NCI-H1417 (cell line): ENCODE measurements around the gene RNF227.
"Not testable (repeated sequence)": the region's sequence is repeated elsewhere in the genome, so short reads cannot be mapped to it uniquely, and the experiment has no call there.

Experiments
- DNase-seq, 3 experiments: peaks; one replicate each; lab custom pipeline; 2025; lab: John Stamatoyannopoulos, UW

Gene RNF227

DNA sequence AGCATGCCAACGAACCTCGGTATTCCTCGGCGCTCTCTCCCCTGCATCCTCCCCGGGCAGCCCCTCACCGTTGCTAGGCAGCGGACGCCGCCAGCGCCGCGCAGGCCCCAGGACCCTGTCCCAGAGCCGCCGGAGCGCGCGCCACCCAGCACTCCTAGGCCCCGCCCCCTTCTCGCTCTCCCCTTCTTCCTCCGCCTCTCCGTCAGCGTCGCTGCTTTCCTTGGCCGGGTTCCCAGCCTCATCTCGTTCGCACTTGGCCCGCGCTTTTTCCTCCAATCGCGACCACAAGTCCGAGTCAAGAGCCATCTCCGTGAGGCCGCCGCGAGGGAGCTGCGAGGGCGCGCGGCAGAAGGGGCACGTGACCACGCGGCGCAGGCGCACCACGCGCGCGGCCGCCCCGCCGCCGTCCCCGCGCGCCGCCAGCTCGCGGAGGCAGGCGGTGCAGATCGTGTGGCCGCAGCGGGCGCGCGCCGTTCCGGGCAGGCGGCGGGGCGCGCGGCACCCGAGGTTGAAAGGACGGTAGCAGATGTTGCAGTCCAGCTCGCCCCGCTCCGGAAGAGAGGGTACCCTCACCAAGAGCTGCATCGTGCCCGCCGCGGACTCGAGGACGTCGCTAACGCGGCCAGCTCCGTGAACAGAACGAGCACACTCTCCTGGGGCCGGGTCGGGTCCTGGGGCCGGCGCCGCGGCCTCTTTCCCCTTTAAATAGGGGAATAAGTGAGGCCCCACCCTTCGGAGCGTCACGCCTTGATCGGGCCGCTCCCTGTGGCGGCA is at the start of gene RNF227:
Gene RNF227 (minus strand): TSS at position 679 of the 774 bp plus-strand sequence. CDS start 94 bp downstream, at position 585.
- peak; percentile 88 to 97 (median 94) for DNase-seq

DNA sequence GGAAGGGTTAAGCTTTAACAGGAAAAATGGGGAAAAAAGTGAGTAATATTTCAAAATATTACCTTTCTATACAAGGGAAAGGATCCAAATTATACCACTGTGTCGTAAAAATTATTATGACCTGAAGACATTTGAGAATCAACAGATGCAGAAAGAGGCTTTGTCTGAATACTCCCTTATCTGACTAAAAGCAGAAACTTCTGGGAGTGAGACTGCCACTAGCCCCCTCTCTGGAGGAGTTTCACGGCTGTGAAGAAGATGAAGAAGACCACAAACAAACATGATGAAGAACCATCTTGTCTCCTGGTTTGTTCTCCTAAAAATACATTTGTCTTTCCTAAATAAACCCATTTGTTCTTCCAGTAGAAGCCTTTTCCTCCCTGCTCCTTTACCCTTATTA is 45.3 kb upstream of the RNF227 start:
- no peak for DNase-seq

DNA sequence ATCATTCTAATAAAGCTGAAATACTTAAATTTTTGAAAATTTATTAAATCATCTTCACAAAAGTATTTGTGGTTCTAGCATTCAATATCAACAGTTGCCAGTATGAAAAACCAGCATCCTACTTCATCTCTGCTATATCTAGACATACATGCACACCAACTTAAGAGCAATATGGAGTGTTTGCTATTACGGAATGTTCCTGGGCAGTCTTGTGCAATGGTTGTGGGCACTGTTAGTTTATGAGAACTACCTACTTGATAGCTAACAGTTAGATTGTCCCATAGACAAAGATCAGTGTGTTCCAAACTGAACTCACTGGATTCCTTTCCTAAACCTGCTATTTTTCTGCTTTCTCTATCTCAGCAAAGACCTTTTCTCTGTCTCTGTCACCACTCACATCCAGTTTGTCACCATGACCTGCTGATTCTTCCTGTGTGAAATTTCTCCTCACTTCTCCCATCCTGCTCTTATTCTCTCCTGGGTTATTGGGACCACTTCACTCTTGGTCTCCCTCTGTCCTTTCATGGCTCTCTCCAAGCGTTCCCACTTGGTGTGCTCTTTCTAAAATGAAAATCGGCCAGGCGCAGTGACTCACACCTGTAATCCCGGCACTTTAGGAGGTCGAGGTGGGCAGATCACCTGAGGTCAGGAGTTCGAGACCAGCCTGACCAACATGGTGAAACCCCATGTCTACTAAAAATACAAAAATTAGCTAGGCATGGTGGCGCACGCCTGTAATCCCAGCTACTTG is 43.6 kb upstream of the RNF227 start:
- no peak for DNase-seq

DNA sequence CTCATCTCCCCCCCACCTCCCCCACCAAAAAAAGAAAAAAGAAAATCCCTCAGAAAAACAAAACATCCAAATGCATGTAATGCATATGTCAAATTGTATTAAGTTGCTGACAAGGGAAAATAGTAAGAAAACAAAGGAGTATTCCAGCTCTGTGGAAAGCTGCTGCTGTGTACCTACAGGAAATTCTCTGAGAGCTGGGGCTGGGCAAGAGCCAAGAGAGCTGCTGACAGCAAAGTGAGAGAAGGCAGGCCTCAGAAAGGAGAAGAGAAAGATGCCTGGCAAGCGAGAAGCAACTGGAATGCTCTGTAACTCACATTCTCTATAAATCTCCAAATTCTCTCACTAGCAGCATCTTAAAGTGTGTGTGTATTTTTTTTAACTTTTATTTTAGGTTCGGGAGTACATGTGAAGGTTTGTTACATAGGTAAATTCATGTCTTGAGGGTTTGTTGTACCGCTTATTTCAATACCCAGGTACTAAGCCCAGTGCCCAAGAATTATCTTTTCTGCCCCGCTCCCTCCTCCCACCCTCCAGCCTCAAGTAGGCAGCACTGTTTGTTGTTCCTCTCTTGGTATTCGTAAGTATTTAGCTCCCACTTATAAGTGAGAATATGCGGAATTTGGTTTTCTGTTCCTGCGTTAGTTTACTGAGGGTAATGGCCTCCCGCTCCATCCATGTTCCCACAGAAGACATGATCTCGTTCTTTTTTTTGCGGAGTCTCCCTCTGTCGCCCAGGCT is 40.3 kb upstream of the RNF227 start:
- DNase-seq, result no peak

DNA sequence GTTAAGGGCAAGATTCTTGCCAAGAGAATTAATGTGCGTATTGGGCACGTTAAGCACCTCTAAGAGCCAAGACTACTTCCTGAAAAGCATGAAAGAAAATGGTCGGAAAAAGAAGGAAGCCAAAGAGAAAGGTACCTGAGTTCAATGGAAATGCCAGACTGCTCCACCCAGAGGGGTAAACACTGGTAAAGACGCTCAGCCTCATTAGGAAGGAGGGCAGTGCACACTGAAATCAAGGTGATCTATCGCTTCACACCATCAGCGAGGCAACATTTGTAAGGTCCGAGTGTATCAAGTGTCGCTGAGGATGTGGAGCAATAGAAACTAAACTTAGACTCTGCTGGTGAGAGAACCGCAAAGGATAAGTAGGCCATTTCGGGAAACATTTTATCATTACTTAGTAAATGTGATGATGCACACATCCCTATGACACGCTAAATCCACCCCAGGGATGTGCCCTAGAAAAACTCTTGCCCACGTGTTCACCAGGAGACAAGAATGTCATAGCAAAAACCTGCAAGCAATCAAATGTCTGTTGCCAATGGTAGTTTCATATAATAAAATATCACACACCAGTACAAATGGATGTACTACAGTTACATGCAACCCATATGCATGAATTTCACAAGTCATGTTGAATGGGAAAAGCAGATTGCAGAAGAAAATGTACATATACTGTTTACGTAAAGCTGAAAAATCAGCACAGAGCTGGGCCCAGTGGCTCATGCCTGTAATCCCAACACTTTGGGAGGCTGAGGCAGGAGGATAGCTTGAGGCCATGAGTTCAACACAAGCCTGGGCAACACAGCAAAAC is 39.5 kb upstream of the RNF227 start:
- no peak for DNase-seq

DNA sequence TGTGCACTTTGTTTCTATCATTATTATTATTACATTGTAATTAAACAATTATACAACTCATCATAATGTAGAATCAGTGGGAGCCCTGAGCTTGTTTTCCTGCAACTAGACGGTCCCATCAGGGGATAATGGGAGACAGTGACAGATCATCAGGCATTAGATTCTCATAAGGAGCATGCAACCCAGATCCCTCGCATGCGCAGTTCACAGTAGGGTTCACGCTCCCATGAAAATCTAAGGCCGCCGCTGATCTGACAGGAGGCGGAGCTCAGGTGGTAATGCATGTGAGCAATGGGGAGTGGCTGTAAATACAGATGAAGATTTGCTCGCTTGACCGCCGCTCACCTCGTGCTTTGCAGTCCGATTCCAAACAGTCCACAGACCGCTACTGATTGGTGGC is 37.2 kb upstream of the RNF227 start:
- DNase-seq, result not testable (repeated sequence)

DNA sequence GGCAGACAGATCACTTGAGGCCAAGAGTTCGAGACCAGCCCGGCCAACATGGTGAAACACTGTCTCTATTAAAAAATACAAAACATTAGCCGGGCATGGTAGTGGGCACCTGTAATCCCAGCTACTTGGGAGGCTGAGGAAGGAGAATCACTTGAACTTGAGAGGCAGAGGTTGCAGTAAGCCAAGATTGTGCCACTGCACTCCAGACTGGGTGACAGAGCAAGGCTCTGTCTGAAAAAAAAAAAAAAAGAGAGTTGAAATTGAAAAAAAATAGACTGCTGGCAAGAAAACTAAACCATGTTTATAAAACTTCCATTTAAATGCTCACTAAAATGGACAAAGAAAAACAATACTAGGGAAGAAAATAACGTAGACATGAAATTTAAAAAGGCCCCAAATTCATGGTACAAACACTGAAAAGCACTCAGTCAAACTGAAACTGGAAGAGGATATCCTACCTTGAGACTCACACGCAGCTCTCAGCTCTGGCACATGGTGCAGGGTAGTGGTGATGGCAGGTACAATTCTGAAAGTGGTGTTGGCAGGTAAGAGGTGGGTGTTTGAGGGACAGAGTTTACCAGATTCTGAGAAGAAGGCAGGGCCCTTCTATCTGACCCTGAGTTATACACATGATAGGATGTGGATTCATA is 35.2 kb upstream of the RNF227 start:
- no peak for DNase-seq

DNA sequence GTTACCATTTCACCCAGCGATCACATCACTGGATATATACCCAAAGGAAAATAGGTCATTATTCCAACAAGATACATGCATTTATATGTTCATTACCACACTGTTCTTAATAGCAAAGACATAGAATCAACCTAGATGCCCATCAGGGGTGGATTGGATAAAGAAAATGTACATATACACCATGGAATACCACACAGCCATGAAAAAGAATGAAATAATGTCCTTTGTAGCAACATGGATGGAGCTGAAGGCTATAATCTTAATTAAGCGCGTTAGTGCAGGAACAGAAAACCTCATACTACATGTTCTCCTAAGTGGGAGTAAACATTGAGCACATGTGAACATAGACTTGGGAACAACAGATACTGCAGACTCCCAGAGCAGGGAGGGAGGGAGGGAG is 34.5 kb upstream of the RNF227 start:
- DNase-seq, result no peak

DNA sequence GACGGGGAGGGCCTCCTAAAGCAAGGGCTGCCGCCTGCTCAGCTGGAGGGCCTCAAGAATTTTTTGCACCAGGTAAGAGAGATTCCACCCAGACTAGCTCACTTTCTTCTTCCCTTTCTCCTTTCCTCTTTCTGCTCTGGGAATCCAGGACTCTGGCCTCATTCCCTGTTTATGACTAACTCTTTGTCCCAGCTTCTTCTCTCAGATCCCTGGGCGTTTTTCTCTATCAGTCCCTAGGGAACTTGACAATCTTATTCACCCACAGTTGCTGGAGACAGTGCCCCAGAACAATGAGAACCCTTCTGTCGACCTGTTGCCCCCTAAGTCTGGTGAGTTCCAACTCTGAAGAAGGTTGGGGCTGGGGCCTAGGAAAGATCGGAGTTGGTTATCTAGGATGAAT is 31.6 kb upstream of the RNF227 start:
- no peak for DNase-seq

DNA sequence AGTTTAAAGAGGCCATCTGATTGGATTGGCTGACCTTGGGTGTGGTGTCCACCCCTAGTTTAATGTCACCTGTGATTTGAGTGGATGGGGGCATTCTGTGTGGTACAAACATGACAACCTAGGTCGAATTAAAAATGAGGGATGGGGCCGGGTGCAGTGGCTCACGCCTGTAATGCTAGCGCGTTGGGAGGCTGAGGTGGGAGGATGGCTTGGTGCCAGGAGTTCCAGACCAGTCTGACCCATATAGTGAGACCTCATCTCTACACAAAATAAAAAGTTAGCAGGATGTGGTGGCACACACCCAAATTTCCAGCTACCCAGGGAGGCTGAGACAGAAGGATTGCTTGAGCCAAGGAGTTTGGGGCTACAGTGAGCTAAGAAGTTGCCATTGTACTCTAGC is 30.4 kb upstream of the RNF227 start:
- DNase-seq, result no peak

DNA sequence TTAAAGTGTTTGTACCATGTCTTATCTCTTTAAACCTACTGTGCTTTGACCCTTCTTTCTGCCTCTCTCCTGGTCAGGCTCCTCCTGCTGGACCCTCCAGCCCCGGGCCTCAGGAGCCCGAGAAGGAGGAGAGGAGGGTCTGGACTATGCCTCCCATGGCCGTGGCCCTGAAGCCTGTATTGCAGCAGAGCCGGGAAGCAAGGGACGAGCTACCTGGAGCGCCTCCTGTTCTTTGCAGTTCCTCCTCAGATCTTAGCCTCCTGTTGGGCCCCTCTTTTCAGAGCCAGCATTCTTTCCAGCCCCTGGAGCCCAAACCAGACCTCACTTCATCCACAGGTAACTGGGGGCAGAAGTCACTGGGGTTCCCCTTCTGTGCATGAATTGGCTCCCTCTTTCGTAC is 29.6 kb upstream of the RNF227 start:
- no peak for DNase-seq

DNA sequence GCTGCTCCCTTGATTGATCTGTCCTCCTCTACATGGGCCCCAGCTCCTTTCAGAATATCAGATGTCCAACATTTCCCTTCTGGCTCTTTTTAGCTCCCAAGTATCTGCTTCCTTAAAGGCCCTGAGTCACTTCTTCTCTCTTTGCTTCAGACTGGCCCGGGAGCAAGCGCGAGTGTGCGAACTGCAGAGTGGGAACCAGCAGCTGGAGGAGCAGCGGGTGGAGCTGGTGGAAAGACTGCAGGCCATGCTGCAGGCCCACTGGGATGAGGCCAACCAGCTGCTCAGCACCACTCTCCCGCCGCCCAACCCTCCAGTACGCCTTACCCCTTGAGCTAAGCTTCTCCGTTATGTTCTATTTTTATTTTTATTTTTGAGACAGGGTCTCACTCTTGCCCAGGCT is 28.2 kb upstream of the RNF227 start:
- no peak for DNase-seq

DNA sequence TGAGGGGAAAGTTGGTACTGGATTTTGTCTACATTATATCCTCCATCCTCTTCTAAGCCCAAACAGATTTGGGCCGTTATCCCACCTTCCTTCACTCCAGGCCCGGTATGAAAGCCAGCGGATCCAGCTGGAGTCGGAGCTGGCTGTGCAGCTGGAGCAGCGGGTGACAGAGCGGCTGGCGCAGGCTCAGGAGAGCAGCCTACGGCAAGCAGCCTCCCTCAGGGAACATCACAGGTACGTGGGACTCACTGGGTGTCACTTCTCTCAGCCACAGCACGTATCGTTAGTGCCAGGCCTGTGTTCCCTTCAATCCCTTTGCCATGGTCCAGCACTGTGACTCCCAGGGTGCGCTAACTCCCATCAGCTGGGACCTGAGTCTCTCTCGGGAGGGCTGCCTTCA is 27.2 kb upstream of the RNF227 start:
- DNase-seq, result no peak

DNA sequence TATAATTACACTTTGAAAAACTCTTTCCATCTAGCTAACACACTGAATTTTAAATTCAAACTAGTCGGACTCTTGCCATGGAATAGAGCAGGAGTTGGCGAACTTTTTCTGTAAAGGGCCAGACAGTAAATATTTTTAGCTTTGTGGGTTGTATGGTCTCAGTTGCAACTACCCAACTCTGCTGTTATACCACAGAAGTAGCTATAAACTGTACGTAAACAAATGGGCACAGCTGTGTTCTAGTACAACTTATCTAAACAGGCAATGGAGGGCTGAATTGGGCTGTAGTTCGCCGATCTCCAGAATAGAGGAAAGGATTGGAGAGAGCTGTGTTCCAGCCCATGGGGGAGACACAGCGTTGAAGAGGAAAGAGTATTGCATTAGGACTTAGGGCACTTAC is 24.7 kb upstream of the RNF227 start:
- DNase-seq, result no peak

DNA sequence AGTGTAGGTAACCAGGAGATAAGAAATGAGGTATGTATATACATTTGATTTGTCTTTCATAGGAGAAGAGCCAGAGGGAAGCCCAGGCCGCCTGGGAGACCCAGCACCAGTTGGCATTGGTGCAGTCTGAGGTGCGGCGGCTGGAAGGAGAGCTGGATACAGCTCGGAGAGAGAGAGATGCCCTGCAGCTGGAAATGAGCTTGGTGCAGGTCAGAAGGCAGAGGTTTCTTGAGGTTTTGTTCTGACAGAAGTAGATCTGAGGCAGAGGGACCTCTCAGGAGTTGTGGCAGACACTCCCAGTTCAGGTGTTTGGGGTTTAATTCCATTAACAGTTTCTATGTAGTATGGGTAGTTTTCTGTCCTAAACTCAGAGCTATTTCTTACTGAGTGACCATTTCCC is 23.9 kb upstream of the RNF227 start:
- DNase-seq, result no peak

DNA sequence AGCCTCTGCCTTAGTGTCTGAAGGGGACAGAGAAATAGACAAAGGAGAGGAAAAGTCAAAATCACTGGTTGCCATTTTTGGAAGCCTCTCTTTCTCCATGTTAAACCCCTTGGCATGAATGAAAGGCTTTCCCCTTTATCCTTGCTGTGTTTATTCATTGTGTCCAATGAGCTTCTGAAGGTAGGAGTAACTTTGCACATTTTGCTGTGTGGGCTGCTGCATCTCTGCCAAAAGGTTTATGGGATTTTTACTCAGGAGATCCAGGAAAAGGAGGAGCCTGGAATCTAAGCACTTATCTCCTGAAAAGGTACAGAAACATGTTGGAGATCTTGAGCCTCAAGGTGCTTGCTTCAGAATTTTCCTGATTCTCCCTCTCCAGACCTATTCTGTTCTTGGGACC is 19.8 kb upstream of the RNF227 start:
- no peak for DNase-seq

DNA sequence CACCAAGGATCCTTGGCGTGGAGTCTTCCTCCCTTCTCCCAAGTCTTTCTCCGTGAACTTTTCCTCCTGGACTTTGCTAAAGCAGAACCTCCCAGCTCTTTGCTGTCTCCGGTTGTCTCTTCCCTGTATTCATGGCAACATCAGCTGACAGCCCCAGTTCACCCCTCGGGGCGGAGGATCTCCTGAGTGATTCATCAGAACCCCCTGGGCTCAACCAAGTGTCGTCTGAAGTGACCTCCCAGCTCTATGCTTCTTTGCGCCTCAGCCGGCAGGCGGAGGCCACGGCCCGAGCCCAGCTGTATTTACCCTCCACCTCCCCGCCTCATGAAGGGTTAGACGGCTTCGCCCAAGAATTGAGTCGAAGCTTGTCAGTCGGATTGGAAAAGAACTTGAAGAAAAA is 16.9 kb upstream of the RNF227 start:
- DNase-seq, result peak; percentile 12 to 53 (median 30)

DNA sequence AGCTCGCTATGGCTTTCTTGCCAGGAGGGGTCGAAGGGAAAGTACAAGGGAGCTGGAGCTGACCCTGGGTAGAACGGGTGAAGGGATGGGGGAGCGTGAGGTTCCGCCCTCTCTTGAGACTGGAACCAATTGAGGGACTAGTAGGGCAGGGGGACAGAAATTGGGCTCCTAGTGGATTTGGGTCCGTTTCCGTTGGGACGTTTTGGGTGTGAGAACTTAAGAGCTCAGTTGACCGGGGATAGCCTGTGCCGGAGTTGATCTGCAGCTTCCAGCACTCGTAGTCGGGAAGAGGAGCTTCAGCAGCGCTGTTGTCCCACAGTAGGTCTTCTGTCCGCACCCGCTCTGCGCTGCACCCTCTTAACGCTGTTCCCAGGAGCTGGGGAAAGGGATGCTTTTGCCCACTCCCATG is 16.4 kb upstream of the RNF227 start:
- DNase-seq, result peak in 1 of 3 experiments; percentile 51

DNA sequence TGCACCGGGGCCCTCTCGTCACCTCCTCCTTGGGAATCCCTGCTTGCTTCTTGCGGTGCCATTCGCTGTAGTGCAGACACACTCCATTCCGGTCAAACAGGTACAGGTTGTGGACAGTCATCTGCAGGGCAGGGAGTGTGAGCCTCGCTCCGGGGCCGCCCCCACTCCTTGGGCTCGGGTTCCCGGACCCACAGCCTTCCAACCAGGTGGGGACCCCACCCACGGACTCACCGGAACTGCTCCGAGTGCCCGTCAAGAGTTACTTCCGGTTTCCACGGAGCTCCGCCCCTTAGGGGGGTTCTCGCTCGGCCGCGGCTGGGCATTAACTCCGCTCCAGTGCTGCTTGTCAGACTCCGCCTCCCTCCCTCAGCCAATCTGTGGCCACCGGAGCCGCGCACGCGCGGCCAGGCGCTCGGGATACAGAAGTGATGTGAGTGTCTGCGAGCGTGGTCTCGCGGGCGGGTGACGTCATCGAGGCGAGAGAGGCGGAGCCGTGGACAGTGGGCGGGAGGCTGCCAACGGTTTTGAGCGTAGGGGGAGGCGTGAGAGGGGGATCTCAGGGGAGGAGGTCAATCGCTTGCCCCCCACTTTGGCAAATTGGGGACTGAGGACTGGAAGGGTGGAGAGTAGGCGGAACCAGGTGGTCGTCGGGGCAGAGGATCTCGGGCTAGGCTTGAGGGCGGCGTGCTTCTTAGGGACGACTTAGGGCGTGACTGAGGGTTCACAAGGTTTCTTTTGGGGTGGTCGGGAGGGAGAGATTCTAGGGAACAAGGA is 15.8 kb upstream of the RNF227 start, which contains the start of the genes CNTROB and TRAPPC1:
Gene CNTROB (plus strand): TSS at position 498 of the 774 bp plus-strand sequence. CDS start 874 bp downstream, outside the sequence.
Gene TRAPPC1 (minus strand): TSS at position 238 of the 774 bp plus-strand sequence. CDS start 117 bp downstream, at position 121.
- peak; percentile 94 to 98 (median 95) for DNase-seq
